T-helper 9 cell (primary cell): ENCODE data around the gene ATP9B.
"Not testable (repeated sequence)": the region's sequence is repeated elsewhere in the genome, so short reads cannot be mapped to it uniquely, and the experiment has no call there.

ENCODE experiments used
- DNase-seq: peaks from one replicate; pipeline ENCODE4 v3.0.0-alpha.2; 2020

ATP9B gene

DNA sequence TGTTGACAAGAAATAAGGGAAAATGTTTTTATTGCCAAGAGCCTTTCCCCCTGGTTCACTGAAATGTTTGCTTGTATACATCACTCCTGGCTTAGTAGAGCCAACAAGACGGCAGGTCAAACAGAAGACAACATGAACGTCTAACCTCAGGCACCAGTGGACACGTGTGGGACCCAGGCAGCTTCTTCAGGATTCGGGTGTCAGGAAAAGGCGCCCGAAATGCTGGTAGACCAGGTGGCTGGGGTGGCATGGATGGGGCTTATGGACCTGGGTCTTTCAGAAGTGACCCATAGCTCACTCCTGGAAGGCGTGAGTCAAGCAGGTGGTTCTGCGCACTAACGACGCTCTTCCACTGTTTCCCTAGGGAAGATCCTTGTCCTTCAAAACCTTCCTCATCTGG lies 303.3 kb downstream of the ATP9B start:
- no peak for DNase-seq

GRCh38 chr18:79372991-79373390 lies 303.8 kb downstream of the ATP9B start:
- DNase-seq: no peak

DNA sequence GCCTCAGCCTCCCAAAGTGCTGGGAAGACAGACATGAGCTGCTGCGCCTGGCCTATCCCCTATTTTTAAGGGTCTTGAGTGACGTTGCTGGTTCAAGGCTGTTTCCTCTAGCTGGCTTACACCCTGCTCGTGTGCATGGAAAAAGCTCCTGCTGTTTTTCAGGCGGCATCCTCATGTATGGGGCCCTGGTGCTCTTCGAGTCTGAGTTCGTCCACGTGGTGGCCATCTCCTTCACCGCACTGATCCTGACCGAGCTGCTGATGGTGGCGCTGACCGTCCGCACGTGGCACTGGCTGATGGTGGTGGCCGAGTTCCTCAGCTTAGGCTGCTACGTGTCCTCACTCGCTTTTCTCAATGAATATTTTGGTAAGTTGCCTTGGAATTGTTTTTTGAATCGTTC lies 304.5 kb downstream of the ATP9B start:
- DNase-seq: no peak

DNA sequence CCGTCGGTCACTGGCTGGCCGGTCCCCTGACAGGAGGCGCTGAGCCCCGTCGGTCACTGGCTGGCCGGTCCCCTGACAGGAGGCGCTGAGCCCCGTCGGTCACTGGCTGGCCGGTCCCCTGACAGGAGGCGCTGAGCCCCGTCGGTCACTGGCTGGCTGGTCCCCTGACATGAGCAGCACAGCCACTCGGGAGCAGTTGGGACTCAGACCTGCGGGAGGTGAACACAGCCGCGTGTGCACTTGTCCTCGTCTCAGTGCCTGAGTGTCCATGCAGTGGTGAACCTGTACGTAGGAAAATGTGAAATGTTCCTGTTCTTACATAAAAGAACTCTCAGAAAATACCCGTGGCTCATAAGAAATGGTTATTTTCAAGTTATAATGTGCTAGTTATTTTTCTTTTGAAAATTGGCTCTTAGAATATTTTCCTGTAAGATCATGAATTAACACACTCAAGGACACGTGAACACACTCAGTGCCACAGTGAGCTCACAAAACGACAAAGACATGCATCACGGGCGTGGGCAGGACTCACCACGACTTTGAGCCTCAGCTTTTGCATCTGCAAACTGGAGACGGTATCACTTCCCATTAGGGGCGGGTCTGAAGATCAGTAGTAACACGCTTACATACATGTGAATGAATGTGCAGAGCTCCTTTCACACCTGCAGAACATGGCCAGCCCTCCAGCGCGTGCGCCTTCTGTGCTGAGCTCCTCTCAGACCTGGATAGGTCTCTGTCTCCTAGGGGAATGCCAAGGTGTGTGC lies 305.4 kb downstream of the ATP9B start:
- no peak for DNase-seq

DNA sequence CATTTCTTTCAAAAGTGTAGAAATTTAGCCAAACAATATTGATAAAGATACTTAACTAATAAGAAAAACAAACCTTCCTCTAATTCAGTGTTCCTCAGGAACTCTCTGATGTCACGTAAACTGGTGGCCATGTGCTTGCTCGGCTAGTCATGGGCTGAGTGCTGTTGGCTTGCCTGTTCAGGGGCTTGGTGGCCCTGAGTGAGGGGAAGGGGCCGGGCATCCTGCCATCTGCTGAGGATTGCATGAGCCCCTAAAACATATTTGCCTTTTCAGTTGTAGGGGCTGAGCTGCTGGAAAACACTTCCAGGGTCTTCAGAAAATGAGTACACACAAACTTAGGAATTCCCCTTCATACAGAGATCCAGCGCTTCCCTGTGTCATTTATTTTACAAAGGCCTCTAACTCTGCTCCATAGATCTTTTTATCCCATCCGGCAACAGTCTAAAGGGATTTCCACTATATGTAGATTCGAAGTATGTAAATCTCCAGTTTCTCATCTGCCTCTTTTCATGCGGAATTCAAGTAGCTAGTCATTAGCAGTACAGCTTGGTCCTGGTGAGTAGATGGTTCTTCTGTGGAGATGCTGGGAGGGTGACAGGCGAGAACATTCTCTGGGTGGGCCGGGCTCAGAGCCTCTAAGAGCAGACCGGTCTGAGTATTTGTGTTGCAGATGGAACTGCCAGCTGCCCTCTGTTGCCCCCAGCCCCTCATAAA lies 306.4 kb downstream of the ATP9B start:
- DNase-seq: no peak

DNA sequence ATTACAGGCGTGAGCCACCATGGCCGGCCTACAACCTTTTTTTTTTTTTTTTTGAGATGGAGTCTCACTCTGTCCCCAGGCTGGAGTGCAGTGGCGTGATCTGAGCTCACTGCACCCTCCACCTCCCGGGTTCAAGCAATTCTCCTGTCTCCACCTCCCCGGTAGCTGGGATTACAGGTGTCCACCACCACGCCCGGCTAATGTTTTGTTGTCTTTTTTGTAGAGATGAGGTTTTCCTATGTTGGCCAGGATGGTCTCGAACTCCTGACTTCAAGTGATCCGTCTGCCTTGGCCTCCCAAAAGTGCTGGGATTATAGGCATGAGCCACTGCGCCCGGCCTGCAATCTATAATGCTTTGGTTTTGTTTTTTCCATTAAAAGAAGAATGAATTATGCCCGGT lies 307.5 kb downstream of the ATP9B start:
- DNase-seq: not testable (repeated sequence)

GRCh38 chr18:79377187-79377891 lies 308.1 kb downstream of the ATP9B start:
- DNase-seq: no peak

DNA sequence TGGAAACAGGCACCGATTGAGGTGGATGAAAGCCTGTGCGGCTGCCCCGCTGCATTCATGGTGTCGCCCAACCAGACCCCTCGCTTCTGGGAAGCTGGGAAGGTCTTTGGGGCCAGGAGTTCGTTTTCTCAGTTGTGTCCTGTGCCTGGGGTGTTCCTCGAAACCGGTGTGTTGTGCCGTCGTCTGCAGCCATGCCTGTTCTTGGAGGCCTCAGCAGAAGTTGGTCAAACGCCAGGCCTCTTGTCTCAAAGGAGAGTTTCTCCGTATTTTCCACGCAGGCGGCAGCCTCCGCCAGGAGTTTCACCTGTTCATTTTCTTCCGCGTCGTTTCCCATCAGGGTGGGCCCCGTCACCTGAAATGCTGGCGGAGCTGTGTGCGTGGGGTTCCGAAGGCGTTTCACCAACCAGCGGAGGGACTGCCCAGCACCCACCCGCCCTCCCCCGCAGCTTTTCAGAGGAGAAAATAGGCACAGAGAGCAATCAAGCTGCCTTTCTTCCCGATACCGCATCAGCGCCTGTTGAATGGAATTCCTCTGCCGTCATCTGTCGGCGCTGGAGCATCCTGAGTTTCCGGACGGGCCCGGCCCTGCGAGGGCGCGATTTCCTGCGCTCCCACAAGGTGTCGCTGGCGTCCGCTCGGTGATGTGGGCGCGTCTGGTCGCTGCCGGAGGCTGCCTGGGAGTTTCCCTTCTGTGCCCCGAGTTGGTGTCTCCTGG lies 309.5 kb downstream of the ATP9B start:
- peak; percentile 84 for DNase-seq

- DNase-seq: no peak
These were observed 310.2 kb downstream of the ATP9B start for GRCh38 chr18:79379251-79379905.

DNA sequence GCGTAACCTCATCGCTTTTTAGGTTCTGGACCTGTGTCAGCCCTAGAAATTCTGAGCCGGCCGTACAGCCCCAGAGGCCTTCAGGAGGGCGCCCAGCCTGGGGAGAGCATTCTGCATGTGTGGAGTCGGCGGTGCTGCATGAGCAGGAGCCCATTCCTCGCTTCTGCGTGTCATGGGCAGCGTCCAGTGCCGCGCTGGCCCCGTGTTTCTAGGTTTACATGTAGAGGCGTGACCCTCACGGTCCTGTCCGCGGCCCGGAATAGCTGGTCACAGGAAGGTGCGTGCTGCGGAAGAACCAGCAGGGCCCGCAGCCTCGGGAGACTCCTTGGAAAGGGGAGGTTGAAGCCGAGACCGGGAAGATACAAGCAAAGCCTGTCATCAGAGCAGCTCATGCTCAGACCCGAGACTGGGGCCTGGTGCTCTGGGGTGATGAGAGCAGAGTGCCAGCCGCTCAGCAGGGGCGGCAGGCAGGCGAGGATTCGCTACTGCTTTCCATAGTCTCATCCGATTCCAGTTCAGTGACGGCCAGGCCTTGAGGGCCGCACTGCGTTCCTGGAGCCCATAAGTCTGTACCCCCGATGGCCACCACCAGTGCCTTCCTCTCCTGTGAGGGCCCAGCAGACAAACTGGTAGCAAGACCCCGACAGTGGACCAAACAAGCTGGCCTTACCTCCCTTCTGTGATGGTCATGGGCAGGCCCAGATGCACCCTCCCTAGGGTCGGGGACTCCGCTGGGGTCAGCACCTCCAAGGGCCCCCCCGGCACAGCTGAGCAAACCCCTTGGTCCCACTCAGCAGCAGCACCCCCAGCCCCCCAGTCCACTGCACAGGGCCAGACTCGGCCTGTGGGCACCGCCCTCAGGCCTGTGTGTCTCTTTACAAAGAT lies 311.0 kb downstream of the ATP9B start:
- no peak for DNase-seq

DNA sequence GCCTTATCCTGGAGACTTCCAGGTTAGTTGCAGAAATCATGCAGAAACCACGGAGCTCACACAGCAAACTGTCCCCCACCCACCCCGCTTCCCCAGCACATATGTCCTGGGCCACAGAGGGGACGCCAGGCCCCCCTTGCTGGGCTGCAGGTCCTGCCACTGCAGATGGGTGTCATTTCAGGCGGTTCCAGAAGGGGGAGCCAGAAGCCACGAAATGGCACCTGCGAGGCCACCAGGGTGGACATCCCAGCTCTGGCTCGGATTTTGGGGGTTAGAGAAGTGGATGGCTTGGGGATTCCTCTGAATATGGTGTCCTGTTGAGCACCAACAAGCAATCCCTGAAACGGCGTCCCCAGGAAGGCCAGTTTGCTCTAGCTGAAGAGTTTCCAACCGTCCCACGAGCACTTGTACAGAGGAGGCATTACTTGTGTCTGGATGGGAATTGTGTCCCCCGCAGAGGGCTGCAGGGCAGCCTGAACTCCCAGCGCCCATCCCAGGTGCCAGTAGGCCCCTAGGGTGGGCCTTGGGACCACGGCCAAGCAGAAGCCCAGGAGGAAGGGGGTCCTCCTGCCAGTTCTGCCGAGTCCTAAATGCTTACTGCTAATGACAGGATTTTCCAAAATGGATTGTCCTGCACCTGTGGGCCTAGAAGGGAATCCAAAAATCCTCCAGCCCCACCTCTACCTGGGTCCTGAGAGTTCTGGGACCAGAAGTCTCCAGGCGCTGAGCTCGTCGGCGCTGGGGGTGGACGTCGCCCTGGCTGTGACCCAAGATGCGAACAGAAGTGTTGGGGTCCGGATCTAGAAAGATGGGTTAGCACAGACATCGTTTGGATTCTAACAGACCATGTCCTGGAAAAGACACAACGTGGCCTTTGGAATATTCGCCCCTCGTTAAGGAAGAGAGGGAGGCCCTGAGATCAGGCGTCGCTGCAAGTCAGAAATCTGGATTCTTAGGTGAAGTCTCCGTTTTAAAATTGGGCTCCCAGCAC lies 311.9 kb downstream of the ATP9B start:
- DNase-seq: peak; percentile 71

GRCh38 chr18:79381811-79382311 lies 312.7 kb downstream of the ATP9B start:
- no peak for DNase-seq

DNA sequence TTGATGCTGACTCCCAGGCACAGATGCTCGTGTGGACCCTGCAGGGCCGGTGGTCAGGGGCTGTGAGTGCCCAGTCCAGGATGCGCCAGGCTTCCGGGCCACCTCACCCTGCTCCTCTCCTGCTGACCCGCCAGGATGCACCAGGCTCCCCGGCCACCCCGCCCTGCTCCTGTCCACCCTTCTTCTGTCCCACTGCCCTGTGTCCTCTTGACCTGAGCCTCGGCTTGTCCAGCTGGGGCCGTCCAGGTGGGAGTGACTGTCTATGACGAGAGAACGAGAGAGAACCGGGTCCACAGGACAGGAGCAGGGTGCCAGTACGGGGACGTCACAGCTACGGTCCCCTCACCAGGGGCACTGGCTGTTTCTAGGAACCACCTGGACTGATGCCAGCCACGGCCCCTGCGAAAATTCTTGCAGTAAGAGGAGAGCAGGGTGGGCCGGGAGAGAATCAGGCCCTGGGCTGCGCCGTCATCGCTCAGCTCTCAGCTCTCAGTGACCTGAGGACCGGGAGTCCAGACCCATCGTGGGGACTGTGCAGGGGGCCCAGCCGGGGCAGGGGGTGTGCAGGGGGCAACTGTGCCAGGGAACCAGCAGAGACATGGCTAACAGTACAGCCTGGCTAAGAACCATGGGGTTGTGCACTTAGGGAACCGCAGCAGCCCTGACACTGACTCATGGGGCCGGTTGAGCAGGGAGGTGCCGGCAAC lies 313.6 kb downstream of the ATP9B start:
- DNase-seq: no peak

DNA sequence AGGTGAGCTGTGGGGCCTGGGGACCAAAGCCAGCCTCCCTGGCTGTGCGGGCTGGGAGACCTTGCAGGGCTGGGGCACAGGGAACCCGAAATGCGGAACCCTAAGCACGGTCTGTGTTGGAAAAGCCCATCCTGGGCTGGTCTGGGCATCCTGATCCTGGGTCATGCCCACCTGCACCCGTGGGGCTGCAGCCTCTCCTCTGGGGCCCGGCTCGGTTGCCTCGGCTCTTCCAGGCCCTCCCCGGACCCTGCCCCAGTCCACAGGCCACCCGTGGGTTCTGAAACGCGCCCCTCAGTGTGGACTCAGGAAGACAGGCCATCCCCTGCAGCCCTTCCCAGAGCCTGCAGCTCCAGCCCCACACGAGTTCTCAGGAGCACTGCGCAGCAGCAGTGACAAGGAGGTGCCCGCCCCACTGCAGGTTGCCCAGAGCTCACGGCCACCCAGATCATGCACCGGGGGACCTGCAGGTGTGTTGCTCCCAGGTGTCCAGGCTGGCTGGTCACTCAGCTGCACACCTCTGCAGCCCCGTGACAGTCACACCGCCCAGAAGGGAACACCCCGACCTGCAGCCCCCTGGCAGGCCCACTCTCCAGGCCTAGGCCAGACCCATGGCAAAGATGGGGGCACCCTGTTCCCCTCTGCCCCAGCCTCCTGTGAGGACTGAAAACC lies 314.3 kb downstream of the ATP9B start:
- no peak for DNase-seq

- DNase-seq: no peak
These were observed 315.1 kb downstream of the ATP9B start for GRCh38 chr18:79384151-79384807.

GRCh38 chr18:79384834-79385233 lies 315.6 kb downstream of the ATP9B start:
- no peak for DNase-seq

GRCh38 chr18:79385326-79385707 lies 316.1 kb downstream of the ATP9B start:
- no peak for DNase-seq

DNA sequence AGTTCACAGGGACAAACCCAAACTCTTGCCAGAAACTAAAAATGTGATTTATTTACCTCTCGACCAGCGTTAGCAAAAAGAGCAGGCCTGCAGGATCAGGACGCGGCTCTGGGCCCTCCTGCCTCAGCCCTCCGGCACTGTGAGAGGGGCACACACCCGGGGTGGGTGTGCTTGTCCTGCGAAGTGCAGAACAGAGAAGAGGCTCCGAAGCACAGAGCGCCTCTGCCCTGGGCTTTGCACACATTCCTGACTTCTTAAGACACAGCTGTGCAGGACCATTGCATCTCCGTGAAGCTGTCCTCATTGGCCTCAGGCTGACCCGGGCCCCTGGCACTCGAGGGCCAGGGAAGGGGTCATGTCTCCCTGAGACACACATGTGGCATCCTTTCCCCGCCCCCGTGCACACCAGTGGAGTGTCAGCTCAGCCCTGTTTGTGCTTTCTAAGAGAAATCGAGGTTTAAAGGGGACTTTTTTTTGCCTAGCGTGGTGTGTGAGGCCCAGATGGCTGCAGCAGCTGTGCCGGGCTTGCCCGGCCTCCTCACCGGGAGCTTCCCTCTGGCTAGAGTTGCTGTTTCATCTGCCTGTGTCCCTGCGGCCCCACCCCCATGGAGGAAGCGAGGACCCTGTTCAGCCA lies 316.6 kb downstream of the ATP9B start:
- DNase-seq: no peak
